SIG-M5 (cell line): ENCODE data around the gene C2orf15.
A peak's percentile ranks its signal among the peaks of the same experiment; 100 is the strongest.
"Not testable (repeated sequence)": the region's sequence is repeated elsewhere in the genome, so short reads cannot be mapped to it uniquely, and the experiment has no call there.

Source experiments
- DNase-seq: peaks from one replicate; lab custom pipeline; 2025; lab: John Stamatoyannopoulos, UW

C2orf15 gene

GRCh38 chr2:99166218-99166617, 24.7 kb downstream of the C2orf15 start:
- DNase-seq: no peak

- DNase-seq: no peak
These were observed 28.0 kb downstream of the C2orf15 start for GRCh38 chr2:99169534-99169933.

GRCh38 chr2:99171377-99172140, 30.1 kb downstream of the C2orf15 start:
- DNase-seq: no peak

- peak; percentile 83 for DNase-seq
These were observed 39.5 kb downstream of the C2orf15 start, which contains the start of the genes MITD1 and MRPL30 for GRCh38 chr2:99180755-99181623. TSS of gene MITD1 (minus strand) at chr2:99181058. CDS start at chr2:99180981, 77 bp downstream. TSS of gene MRPL30 (plus strand) at chr2:99181184. CDS start at chr2:99186204, 5,020 bp downstream.

- no peak for DNase-seq
These were observed 40.1 kb downstream of the C2orf15 start for GRCh38 chr2:99181624-99182000.

GRCh38 chr2:99183025-99183424, 41.5 kb downstream of the C2orf15 start:
- DNase-seq: no peak

- DNase-seq: no peak
These were observed 43.3 kb downstream of the C2orf15 start for GRCh38 chr2:99184811-99185210.

- DNase-seq: no peak
These were observed 45.5 kb downstream of the C2orf15 start for GRCh38 chr2:99187011-99187410.

- DNase-seq: no peak
These were observed 46.9 kb downstream of the C2orf15 start for GRCh38 chr2:99188357-99188756.

- no peak for DNase-seq
These were observed 49.0 kb downstream of the C2orf15 start for GRCh38 chr2:99190548-99190947.

GRCh38 chr2:99192364-99192763, 50.9 kb downstream of the C2orf15 start:
- not testable (repeated sequence) for DNase-seq

- DNase-seq: no peak
These were observed 56.8 kb downstream of the C2orf15 start for GRCh38 chr2:99198103-99198841.

- no peak for DNase-seq
These were observed 58.7 kb downstream of the C2orf15 start for GRCh38 chr2:99200076-99200800.
